Measurements from ENCODE around the gene NXF3.

NXF3 gene

GRCh38 chrX:103101299-103102042, 8.5 kb upstream of the NXF3 start:
- no peak overlapping the region for H3K4me3 ChIP-seq (ENCODE audit: low read depth, low read length)
- TF ChIP-seq CTCF (IDR thresholded peaks at IDR 0.05; ENCODE audit: borderline replicate concordance, insufficient read depth, low read depth, low read length): no peak

GRCh38 chrX:103100484-103100883, 7.5 kb upstream of the NXF3 start:
- no peak for TF ChIP-seq CTCF (IDR thresholded peaks at IDR 0.05; ENCODE audit: borderline replicate concordance, insufficient read depth, low read depth, low read length)
- H3K4me3 ChIP-seq (ENCODE audit: low read depth, low read length): no peak overlapping the region

GRCh38 chrX:103099691-103100090, 6.7 kb upstream of the NXF3 start:
- H3K4me3 ChIP-seq (ENCODE audit: low read depth, low read length): no peak overlapping the region
- TF ChIP-seq CTCF (IDR thresholded peaks at IDR 0.05; ENCODE audit: borderline replicate concordance, insufficient read depth, low read depth, low read length): no peak

- TF ChIP-seq CTCF (IDR thresholded peaks at IDR 0.05; ENCODE audit: borderline replicate concordance, insufficient read depth, low read depth, low read length): no peak
Measured at GRCh38 chrX:103098488-103098887, 5.5 kb upstream of the NXF3 start.

DNA sequence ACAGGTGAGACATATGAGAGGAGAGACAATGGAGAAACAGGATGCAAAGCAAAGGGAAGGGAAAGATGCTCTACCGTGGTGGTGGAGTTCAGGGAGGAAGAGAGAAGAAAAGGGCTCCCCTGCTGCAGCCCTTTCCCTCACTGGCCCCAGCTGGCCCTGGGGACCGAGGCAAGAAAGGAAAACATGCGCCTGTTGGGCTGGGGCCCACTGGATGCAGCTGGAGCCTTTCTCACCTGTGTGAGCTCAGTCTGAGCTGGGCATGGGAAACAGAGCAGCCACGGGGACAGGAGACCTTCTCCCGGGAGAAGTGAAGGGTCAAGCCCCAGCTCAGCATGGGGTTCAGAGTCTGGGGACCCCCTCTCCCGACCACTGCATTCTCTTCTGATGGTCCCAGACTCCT, 11.9 kb downstream of the NXF3 start:
- H3K4me3 ChIP-seq (ENCODE audit: low read depth, low read length): no peak overlapping the region
- no peak for TF ChIP-seq CTCF (IDR thresholded peaks at IDR 0.05; ENCODE audit: borderline replicate concordance, insufficient read depth, low read depth, low read length)

More at GRCh38 chrX:103098488-103098887, 5.5 kb upstream of the NXF3 start:
- no peak overlapping the region for H3K4me3 ChIP-seq (ENCODE audit: low read depth, low read length)

GRCh38 chrX:103073467-103073866, 19.5 kb downstream of the NXF3 start:
- TF ChIP-seq CTCF (IDR thresholded peaks at IDR 0.05; ENCODE audit: borderline replicate concordance, insufficient read depth, low read depth, low read length): no peak
- H3K4me3 ChIP-seq (ENCODE audit: low read depth, low read length): no peak overlapping the region

DNA sequence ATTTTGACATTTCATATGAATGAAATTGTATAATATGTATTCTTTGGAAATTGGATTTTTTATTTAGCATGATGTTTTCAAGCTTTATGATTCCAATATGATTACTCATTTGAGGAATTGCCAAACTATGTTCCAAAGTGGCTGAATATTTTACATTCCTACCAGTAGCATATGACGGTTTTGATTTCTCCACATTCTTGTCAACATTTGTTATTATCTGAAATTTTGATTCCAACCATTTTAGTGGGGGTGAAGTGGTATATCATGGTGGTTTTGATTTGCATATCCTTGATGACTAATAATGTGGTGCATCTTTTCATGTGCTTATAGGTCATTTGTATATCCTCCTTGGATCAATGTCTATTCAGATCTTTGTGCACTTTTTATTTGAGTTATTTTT, 26.3 kb downstream of the NXF3 start:
- TF ChIP-seq CTCF (IDR thresholded peaks at IDR 0.05; ENCODE audit: borderline replicate concordance, insufficient read depth, low read depth, low read length): no peak
- no peak overlapping the region for H3K4me3 ChIP-seq (ENCODE audit: low read depth, low read length)

All from GM12875 (cell line).